ENCODE data around the gene FHIT. TPM values are rescaled to one million over a fixed set of nuclear protein-coding genes. Genes with fewer than 3 reads are reported as not detected.
"Not testable (repeated sequence)": the region's sequence is repeated elsewhere in the genome, so short reads cannot be mapped to it uniquely, and the experiment has no call there.

Gene FHIT
- total RNA-seq, 4 donors from 2014 or later = 3.5 to 17.0 (median 16.7) TPM

GRCh38 chr3:60675424-60675823 is 575.8 kb downstream of the FHIT start:
- H3K27ac ChIP-seq = no peak overlapping the region
- H3K9me3 ChIP-seq = no peaks in the 10 kb centered on the region
- no peaks in the 10 kb centered on the region for H3K36me3 ChIP-seq
- no peak for DNase-seq
- no peaks in the 10 kb centered on the region for H3K4me1 ChIP-seq
- H3K4me3 ChIP-seq = no peak overlapping the region
- H3K27me3 ChIP-seq = no peaks in the 10 kb centered on the region
- TF ChIP-seq POLR2A (IDR thresholded peaks at IDR 0.05) = no peak
- TF ChIP-seq CTCF (IDR thresholded peaks at IDR 0.05) = no peak

GRCh38 chr3:60674870-60675269 is 576.4 kb downstream of the FHIT start:
- Histone ChIP-seq H3K4me3 (no peak overlapping the region), H3K4me1 (no peaks in the 10 kb centered on the region), H3K27me3 (no peaks in the 10 kb centered on the region), H3K9me3 (no peaks in the 10 kb centered on the region), H3K27ac (no peak overlapping the region), H3K36me3 (no peaks in the 10 kb centered on the region)
- no peak for DNase-seq
- TF ChIP-seq CTCF (IDR thresholded peaks at IDR 0.05) (no peak), POLR2A (IDR thresholded peaks at IDR 0.05) (no peak)

- no peaks in the 10 kb centered on the region for H3K27me3 ChIP-seq
- no peak overlapping the region for H3K4me3 ChIP-seq
- DNase-seq = no peak
- no peak for TF ChIP-seq CTCF (IDR thresholded peaks at IDR 0.05)
- TF ChIP-seq POLR2A (IDR thresholded peaks at IDR 0.05) = no peak
- no peaks in the 10 kb centered on the region for H3K36me3 ChIP-seq
- H3K4me1 ChIP-seq = no peaks in the 10 kb centered on the region
- no peak overlapping the region for H3K27ac ChIP-seq
- no peaks in the 10 kb centered on the region for H3K9me3 ChIP-seq
Measured at GRCh38 chr3:60673123-60673522, 578.1 kb downstream of the FHIT start.

- H3K27ac ChIP-seq, H3K4me1 ChIP-seq, H3K27me3 ChIP-seq: not testable (repeated sequence)
Measured at GRCh38 chr3:60672337-60672736, 578.9 kb downstream of the FHIT start.

GRCh38 chr3:60669636-60670035 is 581.6 kb downstream of the FHIT start:
- Histone ChIP-seq H3K27ac (no peak overlapping the region), H3K4me3 (no peak overlapping the region), H3K27me3 (no peaks in the 10 kb centered on the region), H3K4me1 (no peaks in the 10 kb centered on the region), H3K9me3 (no peaks in the 10 kb centered on the region), H3K36me3 (no peaks in the 10 kb centered on the region)
- no peak for DNase-seq
- TF ChIP-seq CTCF (IDR thresholded peaks at IDR 0.05) (no peak), POLR2A (IDR thresholded peaks at IDR 0.05) (no peak)

More at GRCh38 chr3:60672337-60672736, 578.9 kb downstream of the FHIT start:
- not testable (repeated sequence) for H3K9me3 ChIP-seq, H3K36me3 ChIP-seq, DNase-seq, H3K4me3 ChIP-seq

GRCh38 chr3:60660026-60660425 is 591.2 kb downstream of the FHIT start:
- no peak for TF ChIP-seq CTCF (IDR thresholded peaks at IDR 0.05)
- TF ChIP-seq POLR2A (IDR thresholded peaks at IDR 0.05) = no peak
- no peak for DNase-seq

More at GRCh38 chr3:60660026-60660425, 591.2 kb downstream of the FHIT start:
- Histone ChIP-seq H3K4me3 (no peak overlapping the region), H3K27ac (no peak overlapping the region), H3K36me3 (no peaks in the 10 kb centered on the region), H3K27me3 (no peaks in the 10 kb centered on the region), H3K4me1 (no peaks in the 10 kb centered on the region), H3K9me3 (peaks cover 0 to 3% (median 0%) of the 10 kb centered on the region in 4 donors)

Data from Peyer's patch (tissue), 4 donors.